ENCODE data around the gene DCAF15. TPM values are rescaled to one million over a fixed set of nuclear protein-coding genes. Genes with fewer than 3 reads are reported as not detected.
"Not testable (repeated sequence)": the region's sequence is repeated elsewhere in the genome, so short reads cannot be mapped to it uniquely, and the experiment has no call there.

DCAF15 gene
- total RNA-seq, 1 experiment from 2014 or later: 33.2 TPM

- in situ Hi-C loops (cut with HindIII; ENCODE audit: low sequenced_read_pairs): no loop called here
- no peak for DNase-seq (ENCODE audit: low spot score)
Measured at GRCh38 chr19:13955662-13956364, 3.5 kb downstream of the DCAF15 start.

- DNase-seq (ENCODE audit: low spot score): no peak
- in situ Hi-C loops (cut with HindIII; ENCODE audit: low sequenced_read_pairs): no loop called here
Measured at GRCh38 chr19:13956365-13956744, 4.0 kb downstream of the DCAF15 start.

DNA sequence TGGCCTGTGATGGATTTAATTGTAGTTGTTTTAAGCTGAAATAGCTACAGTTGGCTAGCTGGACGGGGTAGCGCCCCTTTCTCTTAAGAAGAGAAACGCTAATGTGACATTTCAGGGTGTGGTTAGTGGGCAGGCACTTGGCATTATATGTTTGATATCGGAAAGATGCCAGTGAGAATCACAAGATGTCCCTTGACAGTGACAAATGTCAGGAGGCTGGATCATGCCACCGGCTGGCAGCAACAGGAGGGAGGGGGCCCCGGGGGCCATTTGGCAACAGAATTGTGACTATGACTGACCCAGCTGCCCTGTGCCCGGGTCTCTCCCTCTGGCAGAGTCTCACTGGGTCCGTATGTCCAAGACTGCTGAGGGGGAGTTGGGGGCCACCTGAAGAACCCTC is 4.7 kb downstream of the DCAF15 start:
- in situ Hi-C loops (cut with HindIII; ENCODE audit: low sequenced_read_pairs): no loop called here
- no peak for DNase-seq (ENCODE audit: low spot score)

DNA sequence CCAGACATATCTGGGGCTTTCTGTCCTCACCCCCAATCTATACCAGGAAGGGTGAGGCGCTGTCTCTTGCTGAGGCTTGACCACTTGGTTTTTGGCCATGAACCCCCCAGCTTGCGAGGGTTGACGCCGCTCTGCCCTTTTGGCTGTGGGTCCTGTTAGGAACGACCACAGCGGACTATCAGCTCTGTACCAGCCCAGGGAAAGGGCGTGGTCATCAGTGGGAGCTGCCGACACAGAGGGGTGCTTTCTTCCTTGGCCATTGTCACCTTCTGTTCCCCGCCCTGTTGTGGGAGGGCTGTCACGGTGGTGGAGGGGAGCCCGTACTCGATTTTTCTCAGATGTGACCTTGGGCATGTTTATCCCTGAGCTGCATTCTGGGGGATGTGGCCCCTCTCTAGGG is 5.7 kb downstream of the DCAF15 start:
- in situ Hi-C loops (cut with HindIII; ENCODE audit: low sequenced_read_pairs): no loop called here
- no peak for DNase-seq (ENCODE audit: low spot score)

GRCh38 chr19:13959141-13959961 is 7.0 kb downstream of the DCAF15 start:
- DNase-seq (ENCODE audit: low spot score): no peak
- in situ Hi-C loops (cut with HindIII; ENCODE audit: low sequenced_read_pairs): no loop called here

DNA sequence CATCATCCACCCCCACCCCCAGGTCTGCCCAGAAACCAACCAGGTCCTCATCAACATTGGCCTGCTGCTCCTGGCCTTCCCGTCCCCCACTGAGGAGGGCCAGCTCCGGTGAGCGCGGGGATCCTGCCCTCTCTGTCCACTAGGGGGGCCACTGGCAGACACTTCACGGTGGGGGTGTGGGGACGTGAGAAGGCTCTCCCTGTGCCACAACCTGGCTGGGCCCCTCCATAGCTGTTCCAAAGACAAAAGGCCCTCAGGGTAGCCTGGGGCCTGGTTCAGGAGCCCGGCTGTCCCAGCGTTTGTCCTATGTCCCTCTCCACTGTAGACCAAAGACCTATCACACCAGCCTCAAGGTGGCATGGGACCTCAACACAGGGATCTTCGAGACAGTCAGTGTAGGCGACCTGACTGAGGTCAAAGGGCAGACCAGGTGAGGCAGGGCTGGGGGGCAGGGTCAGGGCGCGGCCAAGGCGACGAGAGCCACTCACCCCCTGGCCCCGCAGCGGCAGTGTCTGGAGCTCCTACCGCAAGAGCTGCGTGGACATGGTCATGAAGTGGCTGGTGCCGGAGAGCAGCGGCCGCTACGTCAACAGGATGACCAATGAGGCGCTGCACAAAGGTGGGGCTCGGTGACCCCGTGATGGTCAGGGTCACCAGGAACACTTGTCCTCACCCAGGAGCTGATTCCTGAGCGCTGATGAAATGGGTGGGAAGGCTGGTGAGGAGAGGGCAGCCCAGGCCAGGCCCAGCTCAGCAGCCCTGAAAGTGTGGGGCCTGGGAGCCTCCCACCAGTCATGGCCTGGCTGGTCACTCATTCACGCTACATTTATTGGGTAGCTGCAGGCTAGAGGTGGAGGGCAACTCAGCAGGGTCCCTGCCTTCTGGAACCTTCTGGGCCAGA is 7.9 kb downstream of the DCAF15 start:
- DNase-seq (ENCODE audit: low spot score): no peak
- in situ Hi-C loops (cut with HindIII; ENCODE audit: low sequenced_read_pairs): no loop called here

GRCh38 chr19:13960863-13961784 is 8.8 kb downstream of the DCAF15 start:
- in situ Hi-C loops (cut with HindIII; ENCODE audit: low sequenced_read_pairs): no loop called here

GRCh38 chr19:13961826-13962698 is 9.8 kb downstream of the DCAF15 start:
- DNase-seq (ENCODE audit: low spot score): no peak
- in situ Hi-C loops (cut with HindIII; ENCODE audit: low sequenced_read_pairs): no loop called here

More at GRCh38 chr19:13960863-13961784, 8.8 kb downstream of the DCAF15 start:
- no peak for DNase-seq (ENCODE audit: low spot score)

DNA sequence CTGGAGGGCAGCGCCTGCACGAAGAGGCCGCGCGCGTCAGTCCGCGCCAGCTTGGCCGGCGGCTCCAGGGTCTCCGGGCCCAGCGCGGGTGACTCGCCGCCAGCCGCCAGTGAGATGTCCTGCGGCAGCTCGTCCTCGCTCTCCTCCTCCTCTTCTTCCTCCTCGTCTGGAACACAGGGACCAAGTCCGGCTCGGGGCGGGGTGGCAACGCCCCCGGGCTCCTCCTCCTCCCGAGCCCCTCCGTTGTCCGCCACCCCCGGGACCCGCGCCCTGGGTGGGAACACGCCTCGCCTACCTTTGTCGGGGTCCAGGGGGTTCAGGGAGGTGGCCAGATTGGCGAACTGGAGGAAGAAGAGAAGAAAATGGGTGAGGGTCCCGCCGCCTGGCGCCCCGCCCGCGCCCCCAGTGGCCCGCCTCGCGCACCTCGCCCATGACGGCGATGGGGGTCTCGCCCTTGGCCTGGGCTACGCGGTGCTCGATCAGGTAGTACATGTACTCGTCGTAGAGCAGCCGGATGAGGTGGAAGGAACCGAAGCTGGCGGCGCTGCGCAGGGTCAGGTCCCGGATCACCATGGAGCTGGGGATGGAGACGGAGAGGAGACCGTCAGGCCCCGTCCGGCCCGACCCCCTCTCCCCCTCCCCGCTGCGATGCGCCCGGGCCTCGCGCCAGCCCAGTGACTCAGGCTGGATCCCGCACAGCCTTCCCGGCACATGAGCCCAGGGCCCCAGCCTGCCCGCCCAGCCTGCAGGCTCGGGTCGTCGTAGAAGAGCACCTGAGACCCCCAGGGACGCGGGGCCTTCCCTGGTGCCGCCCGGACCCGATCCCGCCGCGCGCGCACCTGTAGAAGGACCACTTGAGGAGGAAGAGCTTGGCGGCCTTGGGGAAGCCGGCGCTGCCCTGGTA is 10.6 kb downstream of the DCAF15 start:
- DNase-seq (ENCODE audit: low spot score): no peak
- in situ Hi-C loops (cut with HindIII; ENCODE audit: low sequenced_read_pairs): no loop called here

- in situ Hi-C loops (cut with HindIII; ENCODE audit: low sequenced_read_pairs): no loop called here
- no peak for DNase-seq (ENCODE audit: low spot score)
Measured at GRCh38 chr19:13963603-13964105, 11.3 kb downstream of the DCAF15 start.

DNA sequence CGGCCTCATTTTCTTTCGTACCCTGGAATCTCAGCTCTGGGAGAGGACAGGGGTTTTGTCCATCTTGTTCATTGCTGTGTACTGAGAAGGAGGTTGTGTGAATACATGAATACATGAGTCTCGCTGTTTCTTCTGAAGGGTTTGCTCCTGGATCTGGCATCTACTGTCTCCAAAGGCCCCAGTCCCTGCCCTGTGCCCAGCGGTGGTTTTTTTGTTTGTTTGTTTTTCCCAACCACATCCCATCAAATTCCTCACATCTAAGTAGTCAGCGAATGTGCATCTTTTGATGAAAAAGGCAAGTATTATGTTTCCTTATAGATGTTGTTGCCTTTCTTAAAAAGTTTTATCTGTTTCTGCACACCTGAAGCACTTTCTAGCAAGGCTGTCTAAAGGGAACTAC is 12.5 kb downstream of the DCAF15 start:
- in situ Hi-C loops (cut with HindIII; ENCODE audit: low sequenced_read_pairs): no loop called here
- DNase-seq (ENCODE audit: low spot score): no peak

- in situ Hi-C loops (cut with HindIII; ENCODE audit: low sequenced_read_pairs): no loop called here
- DNase-seq (ENCODE audit: low spot score): no peak
Measured at GRCh38 chr19:13965377-13965896, 13.1 kb downstream of the DCAF15 start.

DNA sequence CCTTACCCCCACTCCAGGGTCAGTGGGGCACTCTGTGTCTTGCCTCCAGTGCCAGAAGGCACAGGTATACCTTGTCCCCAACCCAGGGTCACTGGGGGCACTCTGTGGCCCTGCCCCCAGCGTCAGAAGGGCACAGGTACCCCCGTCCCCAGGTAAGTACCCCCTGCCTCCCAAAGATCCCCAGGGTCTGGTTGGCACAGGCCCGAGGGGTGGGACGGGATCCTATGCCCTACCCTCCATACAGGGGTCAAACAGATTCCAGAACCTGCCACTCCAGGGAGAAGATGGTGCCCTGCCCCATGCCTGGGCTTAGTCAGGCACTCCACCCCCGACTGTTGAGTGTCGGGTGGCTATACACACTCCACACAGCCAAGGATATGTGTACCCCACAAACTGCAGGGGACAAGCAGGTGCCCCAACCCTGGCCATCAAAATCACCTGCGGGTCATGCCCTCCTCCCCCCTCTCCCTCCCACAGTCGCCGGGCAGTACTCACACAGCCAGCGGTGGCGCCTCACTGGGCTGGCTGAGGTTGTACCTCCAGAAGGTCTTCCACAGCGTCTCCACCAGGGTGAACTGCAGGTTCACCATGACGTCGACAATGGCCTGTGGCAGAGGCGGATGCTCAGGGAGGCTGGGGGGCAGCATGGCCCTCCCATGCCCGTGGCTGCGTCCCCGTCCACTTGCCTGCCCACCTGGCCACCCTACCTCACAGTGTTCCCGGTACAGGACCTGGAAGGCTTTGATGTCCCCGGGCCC is 13.8 kb downstream of the DCAF15 start:
- no peak for DNase-seq (ENCODE audit: low spot score)
- in situ Hi-C loops (cut with HindIII; ENCODE audit: low sequenced_read_pairs): no loop called here

GRCh38 chr19:13966684-13967128 is 14.4 kb downstream of the DCAF15 start:
- DNase-seq (ENCODE audit: low spot score): no peak
- in situ Hi-C loops (cut with HindIII; ENCODE audit: low sequenced_read_pairs): no loop called here

GRCh38 chr19:13967206-13967605 is 14.9 kb downstream of the DCAF15 start:
- in situ Hi-C loops (cut with HindIII; ENCODE audit: low sequenced_read_pairs); DNase-seq (ENCODE audit: low spot score): not testable (repeated sequence)

All from G401 (cell line).